Colonic mucosa (tissue), 4 donors: ENCODE data around the gene GUCY2D. TPM values are rescaled to one million over a fixed set of nuclear protein-coding genes. Genes with fewer than 3 reads are reported as not detected.

ENCODE experiments used
- DNase-seq: peaks from one replicate; pipeline ENCODE4 v3.0.0-alpha.2; 2020
- H3K27ac ChIP-seq: fragments of 200-600 bp; one replicate; pipeline ENCODE4 v1.8.0; 2021
- H3K27me3 ChIP-seq: fragments of 200-600 bp; one replicate; pipeline ENCODE4 v1.8.0; 2021
- H3K36me3 ChIP-seq: fragments of 200-600 bp; one replicate; pipeline ENCODE4 v1.8.0; 2021
- H3K4me1 ChIP-seq: fragments of 200-600 bp; one replicate; pipeline ENCODE4 v1.8.0; 2021; ENCODE audit warnings: mild to moderate bottlenecking
- H3K4me3 ChIP-seq: fragments of 200-600 bp; one replicate; pipeline ENCODE4 v1.8.0; 2021
- H3K9ac ChIP-seq, 2 donors: one replicate each; pipeline ENCODE4 v1.7.0; 2013; ENCODE audit warnings: control low read depth in 2 of 2, low read depth in 2 of 2, low read length in 2 of 2
- H3K9me3 ChIP-seq: fragments of 200-600 bp; one replicate; pipeline ENCODE4 v1.8.0; 2021
- intact Hi-C: fragments of 100-400 bp; cut with DNase I; formaldehyde crosslinking; loops from one replicate; pipeline ENCODE4 v1.14.1; 2022
- total RNA-seq, 2 donors: library from RNA; stranded (reverse); fragmentation: NEBNext Ultra II Directional in 1 of 2; extraction: Animal tissue kit (Norgen Biotek cat#: 25700) in 1 of 2; gene quantifications; one replicate each; pipeline ENCODE4 v1.2.1, GENCODE V29; 2021
- TF ChIP-seq, protein P1 (sequence below): fragments of 200-600 bp; IDR thresholded peaks from one replicate; pipeline ENCODE4 v1.8.0; 2022; ENCODE audit warnings: antibody characterized with exemption, mild to moderate bottlenecking
- donor health status: healthy.
- donor health status: DM: no; HTN: no; CAD: no.
- donor health status: DM: no; HTN: no; CAD: no.

Gene GUCY2D
- total RNA-seq, 2 donors from 2014 or later = 0.21 to 0.37 TPM

GRCh38 chr17:8046929-8047768 is 44.7 kb downstream of the GUCY2D start:
- H3K9ac ChIP-seq = no peak overlapping the region
- DNase-seq = no peak
- intact Hi-C loops = loop anchor here (5.0 kb wide), 1 partner anchor 175 kb away; no protein-coding TSS in a partner anchor

GRCh38 chr17:8047769-8048110 is 45.3 kb downstream of the GUCY2D start:
- no peaks in the 10 kb centered on the region for H3K36me3 ChIP-seq
- no peak overlapping the region for H3K4me3 ChIP-seq
- intact Hi-C loops = loop anchor here (5.0 kb wide), 1 partner anchor 175 kb away; no protein-coding TSS in a partner anchor
- no peak for DNase-seq
- no peaks in the 10 kb centered on the region for H3K27me3 ChIP-seq
- no peaks in the 10 kb centered on the region for H3K9me3 ChIP-seq
- no peak overlapping the region for H3K27ac ChIP-seq
- no peak overlapping the region for H3K9ac ChIP-seq
- TF ChIP-seq, protein P1, sequence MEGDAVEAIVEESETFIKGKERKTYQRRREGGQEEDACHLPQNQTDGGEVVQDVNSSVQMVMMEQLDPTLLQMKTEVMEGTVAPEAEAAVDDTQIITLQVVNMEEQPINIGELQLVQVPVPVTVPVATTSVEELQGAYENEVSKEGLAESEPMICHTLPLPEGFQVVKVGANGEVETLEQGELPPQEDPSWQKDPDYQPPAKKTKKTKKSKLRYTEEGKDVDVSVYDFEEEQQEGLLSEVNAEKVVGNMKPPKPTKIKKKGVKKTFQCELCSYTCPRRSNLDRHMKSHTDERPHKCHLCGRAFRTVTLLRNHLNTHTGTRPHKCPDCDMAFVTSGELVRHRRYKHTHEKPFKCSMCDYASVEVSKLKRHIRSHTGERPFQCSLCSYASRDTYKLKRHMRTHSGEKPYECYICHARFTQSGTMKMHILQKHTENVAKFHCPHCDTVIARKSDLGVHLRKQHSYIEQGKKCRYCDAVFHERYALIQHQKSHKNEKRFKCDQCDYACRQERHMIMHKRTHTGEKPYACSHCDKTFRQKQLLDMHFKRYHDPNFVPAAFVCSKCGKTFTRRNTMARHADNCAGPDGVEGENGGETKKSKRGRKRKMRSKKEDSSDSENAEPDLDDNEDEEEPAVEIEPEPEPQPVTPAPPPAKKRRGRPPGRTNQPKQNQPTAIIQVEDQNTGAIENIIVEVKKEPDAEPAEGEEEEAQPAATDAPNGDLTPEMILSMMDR = no peak
- H3K4me1 ChIP-seq = no peaks in the 10 kb centered on the region

More at GRCh38 chr17:8046929-8047768, 44.7 kb downstream of the GUCY2D start:
- TF ChIP-seq, protein P1 = no peak
- Histone ChIP-seq H3K4me1 (no peaks in the 10 kb centered on the region), H3K4me3 (no peak overlapping the region), H3K27me3 (no peaks in the 10 kb centered on the region), H3K36me3 (no peaks in the 10 kb centered on the region), H3K9me3 (no peaks in the 10 kb centered on the region), H3K27ac (no peak overlapping the region)

GRCh38 chr17:8048236-8048635 is 45.8 kb downstream of the GUCY2D start:
- TF ChIP-seq, protein P1 = no peak
- Histone ChIP-seq H3K4me1 (no peaks in the 10 kb centered on the region), H3K9ac (no peak overlapping the region), H3K4me3 (no peak overlapping the region), H3K36me3 (no peaks in the 10 kb centered on the region), H3K9me3 (no peaks in the 10 kb centered on the region), H3K27ac (no peak overlapping the region), H3K27me3 (no peaks in the 10 kb centered on the region)
- no peak for DNase-seq
- intact Hi-C loops = loop anchor here (5.0 kb wide), 1 partner anchor 176 kb away; no protein-coding TSS in a partner anchor

- TF ChIP-seq, protein P1 = no peak
- DNase-seq = no peak
Measured at GRCh38 chr17:8048736-8049135, 46.3 kb downstream of the GUCY2D start.

DNA sequence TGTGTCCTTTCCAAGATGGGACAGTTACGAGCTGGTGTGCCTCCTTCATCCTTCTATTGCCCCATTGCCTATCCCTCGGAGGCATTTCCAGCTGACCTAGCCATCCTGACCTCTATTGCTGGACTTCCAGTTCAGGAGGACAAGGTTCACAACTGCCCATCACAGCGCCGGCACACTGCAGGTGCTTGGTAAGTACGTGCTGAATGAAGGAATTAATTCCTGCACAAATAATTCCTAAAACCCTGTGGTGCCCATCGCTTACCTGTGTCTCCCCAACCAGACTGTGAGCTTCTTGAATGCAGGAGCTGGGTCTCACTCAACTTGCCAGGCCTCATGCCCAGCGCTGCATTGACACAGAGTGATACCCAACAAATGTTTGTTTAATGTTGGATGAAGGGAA is 49.4 kb downstream of the GUCY2D start:
- intact Hi-C loops = no loop called here
- Histone ChIP-seq H3K27ac (no peak overlapping the region), H3K4me1 (no peaks in the 10 kb centered on the region), H3K36me3 (no peaks in the 10 kb centered on the region), H3K9me3 (no peaks in the 10 kb centered on the region), H3K27me3 (no peaks in the 10 kb centered on the region), H3K4me3 (no peak overlapping the region), H3K9ac (no peak overlapping the region)
- TF ChIP-seq, protein P1 = no peak
- DNase-seq = no peak

More at GRCh38 chr17:8048736-8049135, 46.3 kb downstream of the GUCY2D start:
- Histone ChIP-seq H3K27me3 (no peaks in the 10 kb centered on the region), H3K4me1 (no peaks in the 10 kb centered on the region), H3K36me3 (no peaks in the 10 kb centered on the region), H3K4me3 (no peak overlapping the region), H3K27ac (no peak overlapping the region), H3K9me3 (no peaks in the 10 kb centered on the region), H3K9ac (no peak overlapping the region)
- intact Hi-C loops = loop anchor here (5.0 kb wide), 1 partner anchor 176 kb away; no protein-coding TSS in a partner anchor
